ENCODE data around the gene RNF26. TPM values are rescaled to one million over a fixed set of nuclear protein-coding genes. Genes with fewer than 3 reads are reported as not detected.

Gene RNF26
- polyA plus RNA-seq, 12 donors = 11.6 to 20.2 (median 16.4) TPM; not detected in 1

GRCh38 chr11:119347940-119348605 is 13.7 kb downstream of the RNF26 start:
- no peak for DNase-seq

GRCh38 chr11:119350302-119350701 is 16.0 kb downstream of the RNF26 start:
- DNase-seq = no peak

GRCh38 chr11:119351232-119351631 is 16.9 kb downstream of the RNF26 start:
- DNase-seq = no peak

GRCh38 chr11:119352857-119353260 is 18.5 kb downstream of the RNF26 start:
- DNase-seq = no peak

GRCh38 chr11:119355091-119355843 is 20.9 kb downstream of the RNF26 start:
- no peak for DNase-seq

- DNase-seq = peak; percentile 92
Measured at GRCh38 chr11:119356349-119357031, 22.2 kb downstream of the RNF26 start.

- DNase-seq = no peak
Measured at GRCh38 chr11:119357074-119357473, 22.7 kb downstream of the RNF26 start.

GRCh38 chr11:119359365-119360214 is 25.3 kb downstream of the RNF26 start:
- DNase-seq = no peak

- DNase-seq = no peak
Measured at GRCh38 chr11:119361056-119361787, 26.9 kb downstream of the RNF26 start.

- no peak for DNase-seq
Measured at GRCh38 chr11:119361941-119362725, 27.8 kb downstream of the RNF26 start.

GRCh38 chr11:119362741-119363080 is 28.4 kb downstream of the RNF26 start:
- no peak for DNase-seq

- no peak for DNase-seq
Measured at GRCh38 chr11:119363081-119363850, 28.9 kb downstream of the RNF26 start.

- no peak for DNase-seq
Measured at GRCh38 chr11:119363851-119364590, 29.7 kb downstream of the RNF26 start.

GRCh38 chr11:119365071-119365591 is 30.8 kb downstream of the RNF26 start:
- DNase-seq = no peak

- DNase-seq = no peak
Measured at GRCh38 chr11:119366690-119367620, 32.6 kb downstream of the RNF26 start.

GRCh38 chr11:119367661-119368120 is 33.4 kb downstream of the RNF26 start:
- DNase-seq = no peak
